A172 (cell line): ENCODE measurements around the gene BID. TPM values are rescaled to one million over a fixed set of nuclear protein-coding genes. Genes with fewer than 3 reads are reported as not detected.

Experiments used
- DNase-seq: peaks from one replicate; pipeline ENCODE4 v3.0.0-alpha.2; 2015; ENCODE audit warnings: low spot score
- total RNA-seq: library from RNA; depleted of rRNA; stranded (reverse); fragments of >200 nt; shearing (Covaris generic); gene quantifications from 2 replicates; pipeline ENCODE4 v1.2.3, GENCODE V29; 2014; rRNA removed

Gene BID
- 72.4 and 83.9 TPM in 2 replicates for total RNA-seq

DNA sequence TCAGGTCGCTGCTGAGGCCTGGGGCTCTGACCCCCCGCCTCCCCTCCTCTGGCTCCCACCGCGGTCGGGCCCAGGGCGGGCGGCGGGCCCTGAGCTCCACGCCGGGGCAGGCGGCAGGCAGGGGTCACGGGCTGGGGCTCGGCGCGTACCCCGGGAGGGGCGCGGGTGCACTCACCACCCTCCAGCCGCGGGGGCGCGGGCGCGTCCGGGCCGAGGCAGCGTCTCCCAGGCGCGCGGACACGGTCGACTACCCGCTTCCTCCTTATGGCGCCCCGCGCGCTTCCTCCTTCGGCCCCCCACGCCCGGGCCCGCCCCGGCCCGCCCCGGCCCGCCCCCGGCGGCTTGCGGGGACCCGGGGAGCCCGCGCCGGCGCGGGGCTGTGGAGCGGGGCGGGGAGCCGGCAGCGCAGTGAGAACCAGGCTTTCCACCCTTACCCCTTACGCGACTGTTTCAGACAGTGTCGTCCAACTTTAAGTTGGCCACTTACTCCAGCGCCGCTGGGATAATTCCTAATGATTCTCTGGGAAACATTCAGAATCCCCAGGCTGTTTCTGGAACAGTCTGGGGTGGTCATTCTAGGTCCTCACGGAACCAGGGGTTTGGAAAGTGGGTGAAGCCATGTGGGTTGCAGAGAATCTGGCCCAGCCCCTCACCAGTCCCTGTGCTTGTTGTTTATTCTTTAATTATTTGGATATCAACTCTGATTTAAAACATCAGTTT lies at the start of gene BID:
BID (minus strand) TSS at position 264 of the 720 bp plus-strand sequence. CDS start 24,353 bp downstream, outside the sequence.
- no peak for DNase-seq

DNA sequence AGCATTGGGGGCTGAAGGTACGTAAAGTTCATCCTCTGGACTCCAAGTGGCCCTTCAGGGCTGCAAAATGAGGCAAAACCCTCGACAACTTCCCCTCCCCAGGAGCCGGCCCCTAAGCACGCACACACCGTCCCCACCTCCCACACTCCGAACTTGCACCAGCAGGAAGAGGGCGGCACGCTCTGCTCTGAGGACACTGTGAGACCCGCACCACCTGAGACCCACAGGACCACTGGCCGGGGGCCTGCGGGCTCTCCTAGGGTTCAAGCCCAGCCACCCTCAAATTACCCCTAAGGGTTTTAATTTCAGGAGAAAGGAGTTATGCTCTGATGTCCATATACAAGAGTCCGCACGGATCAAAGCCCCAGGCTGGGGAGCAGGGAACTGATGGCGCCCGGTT lies 49.7 kb upstream of the BID start:
- no peak for DNase-seq

DNA sequence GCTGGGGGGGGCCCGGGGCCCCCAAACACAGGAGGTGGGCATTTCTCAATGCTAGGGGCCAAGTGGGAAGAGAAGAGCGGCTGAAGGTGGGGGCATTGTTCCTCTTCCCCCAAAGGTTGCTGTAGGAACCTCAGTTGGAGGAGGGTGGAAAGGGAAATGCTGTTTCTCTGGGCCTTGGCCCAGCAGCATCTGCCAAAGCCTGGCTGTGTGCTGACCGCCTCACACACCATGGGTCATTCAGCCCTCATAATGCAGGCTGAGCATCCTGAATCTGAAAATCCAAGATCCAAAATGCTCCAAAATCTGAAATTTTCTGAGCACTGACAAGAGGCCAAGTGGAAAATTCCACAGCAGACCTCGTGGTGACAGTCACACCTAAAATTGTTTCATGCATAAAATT lies 49.0 kb upstream of the BID start:
- no peak for DNase-seq

DNA sequence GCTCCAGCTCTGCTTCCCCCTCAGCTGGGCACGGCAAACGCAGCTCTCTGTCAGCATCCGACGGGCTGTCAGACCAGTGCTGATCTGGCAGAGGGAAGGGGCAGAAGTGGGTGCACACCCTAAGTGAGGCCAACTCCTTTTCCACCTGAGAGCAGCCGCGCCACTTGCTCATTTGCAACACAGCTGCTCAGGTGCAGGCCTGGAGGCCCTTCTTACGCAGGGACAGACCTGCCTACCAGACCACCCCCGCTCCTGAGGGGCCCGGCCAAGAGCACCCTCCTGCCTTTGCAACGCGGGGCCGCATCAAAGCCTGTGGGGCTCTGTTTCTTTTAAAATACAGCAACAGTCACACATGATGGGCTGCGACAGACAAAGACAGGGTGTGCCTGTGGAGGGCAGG lies 47.8 kb upstream of the BID start:
- DNase-seq: no peak

DNA sequence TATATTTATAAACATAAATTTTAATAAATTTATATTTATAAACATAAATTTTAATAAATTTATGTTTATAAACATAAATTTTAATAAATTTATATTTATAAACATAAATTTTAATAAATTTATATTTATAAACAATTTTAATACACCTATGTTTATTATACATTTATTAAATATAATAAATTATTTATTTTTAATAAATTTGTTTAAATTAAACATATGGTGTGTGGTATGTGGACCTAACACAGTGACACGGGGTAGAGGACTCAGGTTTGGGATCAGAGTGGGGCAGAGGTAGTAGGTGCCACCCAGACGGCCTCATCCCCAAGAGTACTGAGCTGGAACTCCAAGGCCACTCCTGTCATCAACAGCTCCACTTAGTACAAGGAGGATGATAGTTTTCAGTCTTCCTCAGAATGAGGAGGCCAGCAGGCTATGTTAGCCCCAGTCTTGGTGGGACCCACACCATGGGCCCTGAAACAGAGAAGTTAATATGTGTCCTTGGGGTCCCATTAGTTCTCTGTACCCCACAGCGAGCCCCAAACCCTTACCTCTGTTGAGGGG lies 46.7 kb upstream of the BID start:
- no peak for DNase-seq

DNA sequence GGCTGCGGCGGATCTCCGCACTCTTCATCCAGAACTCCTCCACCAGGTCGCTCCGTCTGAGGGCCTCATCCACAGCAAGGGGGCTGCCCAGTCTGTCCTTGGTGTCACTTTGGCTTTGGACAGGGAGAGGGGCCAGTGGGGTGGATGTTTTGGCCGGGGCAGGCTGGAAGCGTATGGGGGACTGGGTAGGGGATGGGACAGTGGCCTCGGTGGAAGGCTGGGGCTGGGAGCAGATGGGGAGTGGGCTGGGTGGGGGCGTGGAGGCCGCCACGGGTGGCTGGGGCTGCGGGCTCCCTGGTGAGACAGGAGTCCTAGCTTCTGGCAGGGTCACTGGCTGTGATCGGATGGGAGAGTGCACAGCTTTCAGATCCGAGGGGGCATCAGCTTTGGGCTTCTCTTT lies 44.4 kb upstream of the BID start:
- no peak for DNase-seq

DNA sequence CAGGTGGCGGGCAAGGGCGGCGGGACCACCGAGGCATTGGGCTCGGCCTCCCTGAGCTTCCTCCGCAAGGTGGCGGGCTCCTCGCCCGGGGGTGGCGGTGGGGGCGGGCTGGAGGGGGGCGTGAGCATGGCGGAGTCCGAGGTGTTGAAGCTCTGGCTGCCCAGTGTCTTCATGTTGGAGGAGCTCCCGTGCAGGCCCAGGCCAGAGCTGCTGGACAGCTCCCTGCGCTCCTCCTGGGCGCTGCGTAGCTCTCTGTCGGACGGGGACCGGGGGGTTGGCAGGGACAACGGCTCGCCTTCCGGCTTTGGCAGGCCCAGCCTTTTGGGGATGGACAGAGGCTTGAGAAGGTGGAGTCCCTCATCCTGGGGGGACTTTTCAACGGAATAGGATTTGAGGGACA lies 43.9 kb upstream of the BID start:
- DNase-seq: no peak

DNA sequence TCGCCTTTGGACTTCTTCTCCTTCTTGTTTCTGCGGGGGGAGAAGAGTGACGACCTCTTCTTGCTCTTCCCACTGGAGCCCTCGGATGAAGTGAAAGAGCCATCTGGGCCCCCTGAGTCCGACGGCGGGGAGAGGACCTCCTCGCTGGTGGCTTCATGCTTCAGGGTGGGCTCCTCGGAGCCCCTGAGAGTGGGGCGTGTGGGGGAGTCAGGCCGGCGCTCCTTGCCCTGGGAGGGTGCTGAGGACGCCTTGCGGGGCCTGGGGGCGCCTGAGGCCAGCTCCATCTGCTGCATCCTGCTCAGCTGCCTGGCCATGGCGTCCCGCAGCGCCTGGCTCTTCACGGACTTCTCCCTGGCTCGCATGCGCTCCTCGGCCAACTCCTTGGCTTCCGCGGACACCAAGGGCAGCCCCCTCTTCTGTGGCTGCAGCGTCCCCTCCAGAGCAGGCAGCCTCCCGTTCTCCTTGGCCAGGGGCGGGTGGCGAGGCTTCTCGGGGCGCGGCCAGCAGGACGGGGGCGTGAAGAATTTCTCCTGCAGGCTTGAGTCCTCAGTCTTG lies 43.3 kb upstream of the BID start:
- no peak for DNase-seq

DNA sequence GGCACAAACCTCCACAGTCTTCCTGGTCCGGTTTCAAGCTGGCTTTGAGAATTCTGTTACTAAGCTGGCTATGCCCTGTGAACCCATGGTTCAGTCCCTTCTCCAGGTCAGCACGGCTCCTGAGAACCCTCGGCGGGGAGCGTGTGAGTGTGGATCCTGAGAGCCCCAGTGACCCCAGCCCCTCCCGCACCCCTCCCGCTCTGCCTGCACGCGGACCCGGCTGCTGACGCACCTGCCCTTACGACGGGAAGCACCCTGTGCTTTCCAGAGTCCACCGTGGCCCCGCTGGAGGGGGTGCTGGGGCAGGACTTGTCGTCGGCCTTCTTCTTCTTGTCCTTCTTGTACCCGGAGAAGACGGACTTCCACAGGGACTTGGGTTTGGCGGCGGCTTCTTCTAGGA lies 42.8 kb upstream of the BID start:
- no peak for DNase-seq

DNA sequence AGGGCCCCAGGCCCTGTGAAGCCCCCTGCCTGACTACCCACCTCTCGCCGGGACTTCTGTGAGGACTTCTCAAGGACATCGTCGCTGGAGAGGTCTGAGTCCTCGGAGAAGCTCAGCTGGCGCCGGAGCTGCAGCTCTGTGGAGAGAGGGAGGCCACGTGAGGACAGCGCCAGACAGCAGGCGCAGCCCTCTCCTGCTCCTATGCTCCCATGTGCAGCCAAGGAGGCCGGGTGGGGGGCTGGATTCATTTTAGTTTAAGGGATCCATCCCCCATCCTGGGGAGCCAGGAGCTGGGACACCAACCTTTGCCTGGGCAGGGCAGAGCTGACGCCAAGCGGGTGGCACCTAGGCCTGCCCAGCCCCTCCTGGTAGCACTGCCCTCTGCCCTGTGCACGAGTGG lies 42.4 kb upstream of the BID start:
- no peak for DNase-seq

DNA sequence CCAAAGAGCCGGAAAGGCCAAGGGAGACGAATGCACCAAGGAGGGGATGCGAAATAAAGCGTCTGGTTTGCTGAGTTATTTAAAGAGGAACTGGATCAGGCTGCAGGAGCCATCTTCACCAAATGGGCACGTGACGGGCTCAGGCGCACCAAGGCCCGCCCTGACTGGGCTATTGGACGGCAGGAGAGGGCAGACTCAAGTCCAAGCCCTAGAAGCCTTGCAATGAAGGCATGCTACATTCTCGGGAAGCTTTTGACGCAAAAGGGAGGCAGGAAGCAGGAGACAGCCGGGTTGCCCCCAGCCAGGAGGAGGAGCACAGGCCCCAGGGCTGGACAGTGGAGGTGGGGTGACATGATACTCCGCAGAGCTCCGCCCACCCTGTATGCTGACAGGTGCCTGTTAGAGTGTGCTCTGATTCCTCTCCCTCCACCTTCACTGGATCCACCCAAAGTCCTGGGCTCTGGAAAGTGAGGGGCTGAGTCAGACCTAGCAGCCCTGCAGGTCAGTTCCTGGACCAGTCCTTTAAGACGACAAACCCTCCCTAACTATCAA lies 41.5 kb upstream of the BID start:
- no peak for DNase-seq

DNA sequence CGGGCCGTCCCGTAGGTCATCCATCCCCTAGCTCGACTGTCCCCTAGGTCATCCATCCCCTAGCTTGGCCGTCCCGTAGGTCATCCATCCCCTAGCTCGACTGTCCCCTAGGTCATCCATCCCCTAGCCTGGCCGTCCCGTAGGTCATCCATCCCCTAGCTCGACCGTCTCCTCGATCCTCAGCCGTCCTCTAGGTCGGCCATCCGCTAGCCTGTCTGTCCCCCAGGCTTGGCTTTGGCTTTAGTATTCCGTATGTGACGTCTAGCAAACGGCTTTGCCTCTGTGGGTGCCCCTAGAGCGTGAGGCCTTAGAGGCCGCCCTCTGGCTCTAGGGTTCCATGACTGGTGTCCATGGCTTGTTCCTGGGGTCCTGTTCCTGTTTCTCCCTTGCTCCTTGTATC lies 40.6 kb upstream of the BID start:
- no peak for DNase-seq

DNA sequence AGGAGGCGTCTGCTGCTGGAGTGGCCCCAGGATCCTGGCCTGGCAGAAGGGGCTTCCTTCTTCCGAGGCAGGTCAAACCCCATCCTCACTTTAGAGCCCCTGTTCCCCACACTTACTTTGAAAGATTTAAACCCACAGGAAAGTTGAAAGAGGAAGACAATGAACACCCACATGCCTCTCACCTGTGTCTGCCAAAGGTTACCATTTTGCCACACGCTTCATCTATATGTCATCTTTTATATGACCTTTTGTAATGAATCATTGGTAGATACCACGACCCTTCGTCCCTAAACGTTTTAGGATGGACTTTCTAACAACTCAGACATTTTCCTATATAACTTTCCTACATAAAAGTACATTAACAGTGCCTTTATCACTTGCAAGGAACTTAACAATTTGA lies 39.8 kb upstream of the BID start:
- DNase-seq: no peak

DNA sequence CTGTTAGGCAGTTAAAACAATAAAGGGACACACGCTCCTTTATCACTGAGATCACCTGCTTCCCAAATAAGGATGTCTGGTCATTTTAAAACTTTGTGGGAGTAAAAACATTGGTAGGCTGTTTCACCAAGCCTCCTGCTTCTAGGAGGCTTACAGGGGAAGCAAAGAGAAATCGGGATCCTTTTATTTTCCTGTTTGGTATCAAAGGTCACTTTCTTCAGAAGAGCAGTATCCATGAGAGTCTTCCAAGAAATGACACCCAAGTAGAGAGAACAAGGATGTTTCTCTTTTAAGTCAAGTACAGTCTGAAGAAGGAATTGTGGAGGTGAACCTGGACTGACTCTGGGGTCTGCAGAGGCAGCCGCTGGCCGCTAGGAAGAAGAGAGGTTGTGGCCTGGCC lies 36.9 kb upstream of the BID start:
- no peak for DNase-seq

DNA sequence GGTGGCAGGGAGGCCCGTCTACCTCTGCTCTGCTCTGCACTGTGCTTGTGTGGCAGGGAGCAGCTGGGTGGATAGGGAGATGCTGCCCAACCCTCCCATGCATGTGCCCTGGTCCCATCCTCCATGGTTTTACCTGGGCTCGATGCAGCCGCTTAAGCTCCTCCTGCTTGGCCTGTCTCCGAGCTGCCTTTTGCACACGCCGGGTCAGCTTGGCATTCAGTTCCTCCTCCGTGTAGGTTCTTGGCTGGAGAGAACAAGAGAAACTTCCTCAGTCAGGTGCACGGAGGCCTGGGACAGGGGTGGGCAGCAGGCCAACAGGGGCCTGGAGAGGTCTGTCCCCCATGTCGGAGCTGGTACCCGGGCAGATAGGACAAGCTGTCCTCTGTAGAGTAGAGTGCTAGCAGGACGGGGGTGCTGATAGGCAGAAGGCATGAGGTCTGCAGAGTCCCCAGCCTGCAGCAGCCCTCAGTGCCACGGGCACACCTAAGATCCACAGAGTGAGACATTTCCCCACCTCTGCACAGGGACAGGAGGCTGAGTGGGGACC lies 36.4 kb upstream of the BID start:
- no peak for DNase-seq

DNA sequence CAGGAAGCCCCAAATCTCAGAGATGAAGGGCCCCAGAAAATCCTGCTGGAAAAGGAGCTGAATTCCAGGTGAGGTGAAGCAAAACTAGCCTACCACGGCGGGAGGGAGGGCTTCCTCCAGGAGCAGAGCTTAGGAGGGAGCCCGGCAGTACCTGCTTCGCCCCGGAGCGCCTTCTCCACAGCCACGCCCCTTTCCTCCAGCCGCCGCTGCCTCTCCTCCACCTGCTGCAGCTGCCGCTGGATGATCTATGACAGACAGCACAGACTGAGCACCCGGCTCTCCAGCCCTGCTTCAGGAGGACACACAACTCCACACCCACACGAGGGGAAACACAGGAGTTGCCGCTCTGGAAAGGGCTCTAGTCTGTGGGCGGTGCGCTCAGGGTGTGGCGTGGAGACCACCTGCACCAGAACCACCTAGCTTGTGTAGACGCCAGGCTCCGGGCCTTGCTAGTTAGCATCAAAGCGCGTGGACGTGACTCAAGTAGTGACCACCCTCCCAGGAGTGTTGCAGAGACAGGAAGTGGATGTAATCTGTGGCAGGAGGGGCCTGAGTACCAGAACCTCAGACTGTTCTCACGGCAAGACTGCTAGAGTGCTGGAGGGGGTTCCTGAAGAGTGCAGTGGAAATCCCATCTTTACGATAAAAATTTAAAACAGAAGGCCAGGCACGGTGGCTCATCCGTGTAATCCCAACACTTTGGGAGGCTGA lies 34.6 kb upstream of the BID start:
- no peak for DNase-seq

DNA sequence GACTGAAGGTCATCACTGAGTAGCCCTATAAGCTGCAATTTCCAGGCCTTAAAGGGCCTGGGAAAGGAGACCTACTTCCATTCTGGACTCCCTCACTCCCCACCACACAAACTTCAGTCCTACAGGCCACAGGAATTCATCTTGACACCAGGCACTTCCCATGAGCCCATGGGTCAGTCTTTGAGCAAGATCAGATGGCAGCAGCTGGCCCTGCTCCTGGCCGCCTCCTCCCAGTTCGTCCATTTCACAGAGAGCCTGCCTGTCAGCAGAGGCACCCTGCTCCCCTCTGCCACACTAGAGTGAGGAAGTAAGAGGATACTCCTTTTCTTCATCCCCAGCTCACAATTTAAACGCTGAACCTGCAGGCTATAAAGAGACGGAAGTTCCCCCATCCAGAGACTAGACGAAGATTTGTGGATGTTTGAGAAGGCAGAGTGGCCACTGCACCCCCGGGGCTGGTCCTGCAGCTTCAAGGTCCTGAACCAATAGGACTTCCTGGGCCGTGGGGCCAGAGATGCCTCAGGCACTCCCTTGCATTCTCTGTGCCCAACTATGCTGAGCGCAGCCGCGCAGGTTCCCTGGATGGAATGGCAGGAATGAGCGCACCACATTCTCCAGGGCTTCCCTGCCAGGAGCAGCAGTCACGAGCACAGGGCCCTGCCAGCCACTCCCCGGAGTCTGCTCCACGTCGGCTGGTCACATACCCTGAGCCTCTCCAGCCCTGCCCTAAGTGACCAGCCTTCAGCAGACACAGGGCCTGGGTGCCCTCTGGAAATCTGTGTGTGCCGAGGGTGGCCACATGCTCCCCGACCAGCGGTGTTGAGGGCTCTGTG lies 33.5 kb upstream of the BID start:
- no peak for DNase-seq

DNA sequence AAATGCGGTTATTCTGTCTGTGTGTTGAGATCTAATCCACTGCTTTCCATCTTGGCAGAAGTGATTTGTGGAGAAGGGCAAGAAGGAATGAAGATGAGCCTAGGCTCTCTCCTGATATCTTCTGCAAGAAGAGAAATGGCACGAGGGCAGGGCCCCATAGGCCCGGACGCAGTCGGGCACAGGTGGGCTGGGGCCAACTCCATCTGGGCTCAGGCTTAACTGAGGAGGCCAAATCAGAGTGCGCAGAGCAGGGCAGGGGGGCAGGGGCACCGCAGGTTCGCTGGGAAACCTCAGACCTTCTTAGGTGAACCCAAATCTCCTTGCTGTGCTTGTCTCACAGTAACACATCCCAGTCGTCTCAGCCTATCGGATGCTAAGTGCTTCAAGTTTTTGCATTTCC lies 32.8 kb upstream of the BID start:
- no peak for DNase-seq

DNA sequence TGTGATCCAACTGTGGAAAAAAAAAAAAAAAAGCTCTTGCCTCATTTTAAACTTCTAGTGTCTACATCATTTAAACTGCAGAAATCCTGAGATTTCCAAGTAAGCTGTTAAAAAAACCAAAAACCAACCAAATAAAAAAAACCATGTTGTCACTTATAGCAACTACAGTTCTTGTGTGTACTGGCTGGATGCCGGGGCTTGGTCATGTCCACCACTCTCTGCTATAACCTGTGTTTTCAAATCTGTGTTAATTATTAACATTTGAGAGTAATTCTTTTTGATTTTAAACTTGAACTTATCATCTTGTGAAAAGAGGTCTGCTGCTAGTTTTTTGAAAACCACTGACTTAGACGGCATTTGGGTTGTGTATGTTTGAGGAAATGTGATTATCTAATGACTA lies 32.2 kb upstream of the BID start:
- DNase-seq: no peak

DNA sequence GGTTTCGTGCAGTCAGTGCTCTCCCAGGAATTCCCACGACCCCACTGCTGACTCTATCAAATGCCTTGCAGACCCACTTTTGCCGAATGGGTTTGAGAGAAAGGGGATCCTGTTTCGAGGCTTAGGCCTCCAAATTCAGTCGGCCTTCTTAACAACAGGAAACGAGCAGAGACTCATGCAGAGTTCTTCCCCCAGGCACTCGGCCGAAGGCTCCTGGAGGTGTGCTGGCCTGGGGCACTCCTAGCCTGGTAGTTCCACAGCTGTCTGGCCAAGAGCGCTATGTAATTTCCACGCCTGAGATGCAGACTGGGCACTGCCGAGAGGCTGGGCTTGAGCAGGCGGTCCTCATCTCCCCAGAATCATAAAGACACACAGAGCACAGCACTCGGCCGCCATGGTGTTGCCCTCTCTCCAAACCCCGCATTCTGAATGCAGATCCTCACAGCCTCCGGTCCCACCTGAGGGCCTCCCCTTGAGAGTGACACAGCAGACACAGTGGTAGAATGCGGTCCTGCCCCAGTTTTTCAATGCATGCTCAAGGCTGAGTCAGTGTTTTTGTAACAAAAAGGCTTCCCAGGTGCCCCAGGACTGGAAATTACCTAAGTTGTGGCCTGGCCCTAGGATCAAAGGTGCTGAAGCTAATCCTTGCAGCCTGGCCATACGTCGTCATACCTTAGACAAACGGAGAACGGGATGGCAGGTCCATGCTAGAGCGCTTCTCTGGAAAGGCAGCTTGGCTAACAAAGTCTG lies 30.2 kb upstream of the BID start:
- no peak for DNase-seq
